Endothelial cell (in vitro differentiated cells): ENCODE results near the gene SOX12. TPM values are rescaled to one million over a fixed set of nuclear protein-coding genes. Genes with fewer than 3 reads are reported as not detected.
"Not testable (repeated sequence)": the region's sequence is repeated elsewhere in the genome, so short reads cannot be mapped to it uniquely, and the experiment has no call there.

ENCODE experiments used
- DNase-seq: peaks from one replicate; pipeline ENCODE4 v3.0.0; 2021; ENCODE audit warnings: low spot score
- H3K27ac Mint-ChIP-seq: one replicate; pipeline ENCODE4 v1.8.0; 2021; ENCODE audit warnings: mixed read lengths, inconsistent platforms; ENCODE audit not compliant: unreplicated experiment
- H3K27me3 Mint-ChIP-seq: one replicate; pipeline ENCODE4 v1.8.0; 2021; ENCODE audit warnings: mild to moderate bottlenecking, moderate library complexity, mixed read lengths, inconsistent platforms; ENCODE audit not compliant: unreplicated experiment
- H3K36me3 Mint-ChIP-seq: one replicate; pipeline ENCODE4 v1.8.0; 2021; ENCODE audit warnings: mild to moderate bottlenecking, low read depth, mixed read lengths, inconsistent platforms; ENCODE audit not compliant: unreplicated experiment
- H3K4me1 Mint-ChIP-seq: one replicate; pipeline ENCODE4 v1.8.0; 2021; ENCODE audit warnings: mild to moderate bottlenecking, mixed read lengths, inconsistent platforms; ENCODE audit not compliant: unreplicated experiment
- H3K4me3 Mint-ChIP-seq: one replicate; pipeline ENCODE4 v1.8.0; 2021; ENCODE audit warnings: mild to moderate bottlenecking, mixed read lengths, inconsistent platforms; ENCODE audit not compliant: unreplicated experiment
- H3K9me3 Mint-ChIP-seq: one replicate; pipeline ENCODE4 v1.8.0; 2021; ENCODE audit warnings: mixed read lengths, inconsistent platforms; ENCODE audit not compliant: unreplicated experiment
- total RNA-seq: library from RNA; stranded (reverse); fragmentation: NEBNext Ultra II Directional; extraction: Animal tissue kit (Norgen Biotek cat#: 25700); gene quantifications from one replicate; pipeline ENCODE4 v1.2.1, GENCODE V29; 2021; ENCODE audit not compliant: unreplicated experiment
- TF ChIP-seq, protein P1 (sequence below): fragments of 200-600 bp; sonication (generic); IDR thresholded peaks from one replicate; pipeline ENCODE4 v1.5.0; 2021; ENCODE audit warnings: antibody characterized with exemption; ENCODE audit not compliant: unreplicated experiment

The SOX12 gene
- total RNA-seq, 1 donor from 2014 or later = 64.7 TPM

DNA sequence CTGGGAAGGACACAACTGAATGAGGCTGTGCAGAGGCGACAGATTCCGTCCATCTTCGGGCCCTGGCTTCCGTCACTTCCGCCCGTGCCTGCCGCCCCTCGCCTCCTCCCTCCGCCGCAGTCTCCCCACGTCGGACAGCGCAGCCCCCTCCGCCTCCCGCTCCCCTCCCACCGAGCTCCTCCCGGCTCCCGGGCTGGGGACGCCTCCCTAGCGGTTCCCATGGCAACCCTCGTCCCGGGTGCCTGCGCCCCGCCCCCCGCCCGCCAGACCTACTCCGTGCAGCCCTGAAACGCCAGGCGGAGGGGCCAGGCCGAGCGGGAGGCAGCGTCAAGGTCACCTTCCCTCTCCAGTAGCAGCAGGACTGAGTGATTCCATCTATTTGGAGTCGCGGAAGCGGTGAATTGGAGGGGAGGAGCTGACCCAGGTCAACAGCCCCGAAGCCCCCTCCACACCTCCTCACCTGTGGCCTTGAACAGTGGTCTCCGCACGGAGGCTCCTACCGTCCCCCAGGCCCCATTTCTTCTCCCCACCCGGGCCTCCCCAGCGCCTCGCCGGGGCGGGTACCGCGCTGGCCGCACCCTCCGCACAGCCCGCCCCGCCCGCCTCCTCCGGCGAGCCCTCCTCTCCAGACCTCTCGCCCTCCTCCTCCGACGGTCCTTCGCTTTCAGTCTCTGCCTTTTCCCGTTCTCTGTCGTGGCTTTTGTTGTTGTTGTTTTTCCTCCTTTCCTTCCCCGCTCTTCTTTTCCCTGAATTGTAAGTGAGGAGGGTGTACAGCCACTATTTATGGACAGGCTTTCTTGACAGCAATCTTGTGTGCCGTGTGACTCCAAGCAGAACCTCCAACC, 22.5 kb downstream of the SOX12 start:
- DNase-seq = peak; percentile 85
- Mint-ChIP-seq H3K4me3 (peak overlapping the region; percentile 97), H3K4me1 (peaks cover 9% of the 10 kb centered on the region), H3K27ac (peak overlapping the region; percentile 85), H3K36me3 (peaks cover 13% of the 10 kb centered on the region), H3K27me3 (peaks cover 15% of the 10 kb centered on the region), H3K9me3 (no peaks in the 10 kb centered on the region)
- TF ChIP-seq, protein P1, sequence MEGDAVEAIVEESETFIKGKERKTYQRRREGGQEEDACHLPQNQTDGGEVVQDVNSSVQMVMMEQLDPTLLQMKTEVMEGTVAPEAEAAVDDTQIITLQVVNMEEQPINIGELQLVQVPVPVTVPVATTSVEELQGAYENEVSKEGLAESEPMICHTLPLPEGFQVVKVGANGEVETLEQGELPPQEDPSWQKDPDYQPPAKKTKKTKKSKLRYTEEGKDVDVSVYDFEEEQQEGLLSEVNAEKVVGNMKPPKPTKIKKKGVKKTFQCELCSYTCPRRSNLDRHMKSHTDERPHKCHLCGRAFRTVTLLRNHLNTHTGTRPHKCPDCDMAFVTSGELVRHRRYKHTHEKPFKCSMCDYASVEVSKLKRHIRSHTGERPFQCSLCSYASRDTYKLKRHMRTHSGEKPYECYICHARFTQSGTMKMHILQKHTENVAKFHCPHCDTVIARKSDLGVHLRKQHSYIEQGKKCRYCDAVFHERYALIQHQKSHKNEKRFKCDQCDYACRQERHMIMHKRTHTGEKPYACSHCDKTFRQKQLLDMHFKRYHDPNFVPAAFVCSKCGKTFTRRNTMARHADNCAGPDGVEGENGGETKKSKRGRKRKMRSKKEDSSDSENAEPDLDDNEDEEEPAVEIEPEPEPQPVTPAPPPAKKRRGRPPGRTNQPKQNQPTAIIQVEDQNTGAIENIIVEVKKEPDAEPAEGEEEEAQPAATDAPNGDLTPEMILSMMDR = no peak

DNA sequence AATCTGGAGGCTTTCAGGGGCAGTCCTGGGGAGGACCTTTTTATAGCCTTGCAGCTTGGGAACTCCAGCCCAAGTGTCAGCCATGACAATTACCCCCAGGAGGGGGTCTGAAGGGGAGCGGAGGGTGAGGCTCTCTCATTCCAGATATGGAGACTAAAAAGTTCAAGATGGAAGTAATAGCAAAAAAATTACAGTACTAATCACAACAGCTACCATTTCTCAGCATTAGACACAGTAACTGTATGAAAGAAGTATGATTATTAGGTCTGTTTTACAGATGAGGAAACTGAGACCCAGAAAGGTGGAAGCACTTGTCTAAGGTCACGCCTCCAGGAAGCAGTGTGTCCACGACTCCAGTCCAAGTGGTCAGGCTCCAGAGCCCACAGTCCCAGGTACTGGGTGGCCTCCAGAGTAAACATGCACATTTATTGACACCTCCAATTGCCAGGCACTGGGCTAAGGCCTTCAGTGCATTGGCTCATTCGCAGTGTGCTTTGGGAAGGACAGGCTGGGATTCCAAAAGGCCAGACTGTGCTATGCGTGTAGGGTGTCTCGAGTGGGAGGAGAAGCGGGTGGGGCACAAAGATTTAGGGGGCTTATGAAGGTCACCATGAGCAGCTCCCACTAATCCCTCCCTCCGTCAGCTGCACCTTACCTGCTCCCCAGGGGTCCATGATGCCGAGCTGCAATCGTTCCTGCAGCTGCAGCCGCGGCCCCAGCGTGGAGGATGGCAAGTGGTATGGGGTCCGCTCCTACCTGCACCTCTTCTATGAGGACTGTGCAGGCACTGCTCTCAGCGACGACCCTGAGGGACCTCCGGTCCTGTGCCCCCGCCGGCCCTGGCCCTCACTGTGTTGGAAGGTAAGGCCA, 23.9 kb downstream of the SOX12 start:
- Mint-ChIP-seq H3K4me1 (peaks cover 9% of the 10 kb centered on the region), H3K36me3 (peaks cover 13% of the 10 kb centered on the region), H3K4me3 (peak overlapping the region; percentile 97), H3K27ac (no peak overlapping the region), H3K9me3 (no peaks in the 10 kb centered on the region), H3K27me3 (peaks cover 15% of the 10 kb centered on the region)
- TF ChIP-seq, protein P1 = no peak
- no peak for DNase-seq

DNA sequence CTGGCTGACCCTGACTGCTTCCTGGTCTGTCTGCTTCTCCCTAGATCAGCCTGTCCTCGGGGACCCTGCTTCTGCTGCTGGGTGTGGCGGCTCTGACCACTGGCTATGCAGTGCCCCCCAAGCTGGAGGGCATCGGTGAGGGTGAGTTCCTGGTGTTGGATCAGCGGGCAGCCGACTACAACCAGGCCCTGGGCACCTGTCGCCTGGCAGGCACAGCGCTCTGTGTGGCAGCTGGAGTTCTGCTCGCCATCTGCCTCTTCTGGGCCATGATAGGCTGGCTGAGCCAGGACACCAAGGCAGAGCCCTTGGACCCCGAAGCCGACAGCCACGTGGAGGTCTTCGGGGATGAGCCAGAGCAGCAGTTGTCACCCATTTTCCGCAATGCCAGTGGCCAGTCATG, 27.8 kb downstream of the SOX12 start:
- Mint-ChIP-seq H3K27me3 (peaks cover 12% of the 10 kb centered on the region), H3K4me1 (peaks cover 12% of the 10 kb centered on the region), H3K4me3 (no peak overlapping the region), H3K27ac (no peak overlapping the region), H3K36me3 (peaks cover 7% of the 10 kb centered on the region), H3K9me3 (no peaks in the 10 kb centered on the region)
- no peak for DNase-seq
- TF ChIP-seq, protein P1 = no peak

DNA sequence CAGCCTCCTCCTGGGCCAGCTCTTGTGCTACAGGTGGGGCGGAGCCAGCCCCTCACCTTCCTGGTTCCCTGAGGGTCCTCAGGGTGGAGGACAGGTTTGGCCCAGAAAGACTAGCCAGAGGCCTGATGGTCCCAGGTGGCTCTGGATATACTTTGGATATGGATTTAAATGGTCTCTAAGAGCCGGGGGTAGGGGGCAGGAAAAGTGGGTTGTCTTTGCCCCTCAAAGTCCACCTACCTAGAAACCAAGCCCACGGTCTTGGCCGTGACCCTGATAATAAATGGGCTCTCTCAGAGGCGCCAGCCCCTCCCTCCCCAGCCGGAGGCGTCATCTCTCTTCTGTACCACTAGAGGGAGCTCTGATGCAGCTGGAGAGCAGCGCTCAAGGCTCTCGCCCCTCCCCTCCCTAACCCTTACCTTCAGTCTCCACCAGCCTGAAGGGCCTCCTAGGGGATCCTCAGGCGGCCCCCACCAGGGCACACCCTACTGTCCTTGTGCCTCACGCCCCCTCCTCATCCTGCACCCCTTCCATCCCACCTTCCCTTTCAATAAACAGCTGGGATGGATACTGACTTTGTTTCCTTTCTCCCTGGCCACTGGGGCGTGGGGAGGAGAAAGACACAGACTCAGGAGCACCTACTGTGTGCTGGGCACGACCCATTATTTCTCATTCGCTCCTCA, 29.1 kb downstream of the SOX12 start:
- H3K4me1 Mint-ChIP-seq = peaks cover 8% of the 10 kb centered on the region
- DNase-seq = peak; percentile 79
- H3K9me3 Mint-ChIP-seq = no peaks in the 10 kb centered on the region
- TF ChIP-seq, protein P1 = peak; percentile 82
- no peak overlapping the region for H3K27ac Mint-ChIP-seq
- H3K36me3 Mint-ChIP-seq = peaks cover 4% of the 10 kb centered on the region
- peaks cover 11% of the 10 kb centered on the region for H3K27me3 Mint-ChIP-seq
- no peak overlapping the region for H3K4me3 Mint-ChIP-seq

DNA sequence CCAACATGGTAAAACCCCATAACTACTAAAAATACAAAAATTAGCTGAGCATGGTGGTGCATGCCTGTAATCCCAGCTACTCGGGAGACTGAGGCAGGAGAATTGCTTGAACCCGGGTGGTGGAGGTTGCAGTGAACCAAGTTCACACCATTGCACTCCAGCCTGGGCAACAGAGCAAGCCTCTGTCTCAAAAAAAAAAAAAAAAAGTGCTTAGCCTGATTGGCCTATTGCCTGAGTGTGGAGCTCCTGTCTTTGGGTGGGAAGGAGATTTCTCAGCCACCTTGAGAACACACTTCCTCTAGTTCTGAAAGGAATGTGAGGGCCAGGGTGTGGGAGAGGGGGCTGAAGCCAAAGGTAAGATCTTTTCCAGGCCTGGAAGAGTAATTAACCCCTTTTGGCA, 30.8 kb downstream of the SOX12 start:
- H3K27me3 Mint-ChIP-seq = peaks cover 11% of the 10 kb centered on the region
- H3K4me1 Mint-ChIP-seq, H3K9me3 Mint-ChIP-seq, H3K4me3 Mint-ChIP-seq, H3K27ac Mint-ChIP-seq, H3K36me3 Mint-ChIP-seq, DNase-seq: not testable (repeated sequence)
